ENCODE results near the gene JARID2. TPM values are rescaled to one million over a fixed set of nuclear protein-coding genes. Genes with fewer than 3 reads are reported as not detected.
A peak's percentile ranks its signal among the peaks of the same experiment; 100 is the strongest.

The JARID2 gene
- total RNA-seq, 2 experiments from 2014 or later: 30.0 to 42.4 TPM

GRCh38 chr6:15250187-15251168, 4.6 kb downstream of the JARID2 start:
- peaks cover 37% of the 10 kb centered on the region for H3K36me3 Mint-ChIP-seq
- no peaks in the 10 kb centered on the region for H3K9me3 Mint-ChIP-seq (ENCODE audit: low read depth)
- CTCF ChIA-PET: interaction anchor here (1.0 to 3.3 kb wide), 6 partner anchors 49 to 189 kb away, joined by 3 to 13 read pairs (median 6); no protein-coding TSS in a partner anchor
- ATAC-seq: no peak
- no peaks in the 10 kb centered on the region for H3K27me3 Mint-ChIP-seq
- peak overlapping the region; percentile 99 for H3K27ac Mint-ChIP-seq
- H3K4me1 Mint-ChIP-seq: peaks cover 59% of the 10 kb centered on the region
- peak overlapping the region; percentile 96 for H3K4me3 Mint-ChIP-seq
- DNase-seq: no peak

- Mint-ChIP-seq H3K4me1 (peaks cover 75% of the 10 kb centered on the region), H3K27me3 (no peaks in the 10 kb centered on the region), H3K27ac (peak overlapping the region; percentile 85), H3K36me3 (peaks cover 41% of the 10 kb centered on the region), H3K4me3 (peak overlapping the region; percentile 96), H3K9me3 (ENCODE audit: low read depth) (no peaks in the 10 kb centered on the region)
- CTCF ChIA-PET: interaction anchor here (0.6 to 3.3 kb wide), 3 partner anchors 47 to 169 kb away, joined by 3 to 11 read pairs (median 3); no protein-coding TSS in a partner anchor
- ATAC-seq (no peak), DNase-seq (no peak)
Measured at GRCh38 chr6:15252195-15252594, 6.3 kb downstream of the JARID2 start.

GRCh38 chr6:15253203-15254022, 7.5 kb downstream of the JARID2 start:
- Mint-ChIP-seq H3K27me3 (no peaks in the 10 kb centered on the region), H3K4me3 (peak overlapping the region; percentile 96), H3K36me3 (peaks cover 47% of the 10 kb centered on the region), H3K27ac (peak overlapping the region; percentile 85), H3K9me3 (ENCODE audit: low read depth) (no peaks in the 10 kb centered on the region), H3K4me1 (peaks cover 86% of the 10 kb centered on the region)
- no peak for ATAC-seq
- CTCF ChIA-PET: interaction anchor here (0.6 to 3.3 kb wide), 6 partner anchors 11 to 190 kb away, joined by 3 to 11 read pairs (median 3); no protein-coding TSS in a partner anchor
- DNase-seq: no peak

GRCh38 chr6:15254070-15254975, 8.5 kb downstream of the JARID2 start:
- Mint-ChIP-seq H3K27me3 (no peaks in the 10 kb centered on the region), H3K9me3 (ENCODE audit: low read depth) (no peaks in the 10 kb centered on the region), H3K4me1 (peaks cover 93% of the 10 kb centered on the region), H3K36me3 (peaks cover 52% of the 10 kb centered on the region), H3K4me3 (no peak overlapping the region), H3K27ac (peak overlapping the region; percentile 85)
- ATAC-seq (no peak), DNase-seq (no peak)
- CTCF ChIA-PET: interaction anchor here (0.8 to 3.3 kb wide), 5 partner anchors 10 to 168 kb away, joined by 3 to 11 read pairs (median 3); no protein-coding TSS in a partner anchor

GRCh38 chr6:15255481-15255880, 9.6 kb downstream of the JARID2 start:
- peaks cover 93% of the 10 kb centered on the region for H3K4me1 Mint-ChIP-seq
- CTCF ChIA-PET: interaction anchor here (1.2 kb wide), 1 partner anchor 186 kb away, joined by 3 read pairs; no protein-coding TSS in a partner anchor
- H3K9me3 Mint-ChIP-seq (ENCODE audit: low read depth): no peaks in the 10 kb centered on the region
- H3K27me3 Mint-ChIP-seq: no peaks in the 10 kb centered on the region
- H3K4me3 Mint-ChIP-seq: no peak overlapping the region
- no peak for DNase-seq
- H3K27ac Mint-ChIP-seq: peak overlapping the region; percentile 18
- no peak for ATAC-seq
- peaks cover 52% of the 10 kb centered on the region for H3K36me3 Mint-ChIP-seq

- Mint-ChIP-seq H3K36me3 (peaks cover 55% of the 10 kb centered on the region), H3K4me3 (no peak overlapping the region)
- CTCF ChIA-PET: interaction anchor here (1.2 kb wide), 1 partner anchor 185 kb away, joined by 3 read pairs; no protein-coding TSS in a partner anchor
Measured at GRCh38 chr6:15255909-15256395, 10.1 kb downstream of the JARID2 start.

GRCh38 chr6:15256538-15257271, 10.8 kb downstream of the JARID2 start:
- H3K27me3 Mint-ChIP-seq: no peaks in the 10 kb centered on the region
- no peaks in the 10 kb centered on the region for H3K9me3 Mint-ChIP-seq (ENCODE audit: low read depth)
- ATAC-seq (no peak), DNase-seq (no peak)
- CTCF ChIA-PET: no interaction called here
- H3K27ac Mint-ChIP-seq: no peak overlapping the region
- no peak overlapping the region for H3K4me3 Mint-ChIP-seq
- H3K4me1 Mint-ChIP-seq: peaks cover 90% of the 10 kb centered on the region
- H3K36me3 Mint-ChIP-seq: peaks cover 52% of the 10 kb centered on the region

More at GRCh38 chr6:15255909-15256395, 10.1 kb downstream of the JARID2 start:
- no peaks in the 10 kb centered on the region for H3K9me3 Mint-ChIP-seq (ENCODE audit: low read depth)
- DNase-seq (no peak), ATAC-seq (no peak)
- peaks cover 93% of the 10 kb centered on the region for H3K4me1 Mint-ChIP-seq
- H3K27ac Mint-ChIP-seq: no peak overlapping the region
- H3K27me3 Mint-ChIP-seq: no peaks in the 10 kb centered on the region

GRCh38 chr6:15257357-15258132, 11.7 kb downstream of the JARID2 start:
- H3K36me3 Mint-ChIP-seq: peaks cover 55% of the 10 kb centered on the region
- CTCF ChIA-PET: no interaction called here

GRCh38 chr6:15259766-15260098, 13.9 kb downstream of the JARID2 start:
- CTCF ChIA-PET: interaction anchor here (1.6 kb wide), 1 partner anchor 9 kb away, joined by 3 read pairs; no protein-coding TSS in a partner anchor
- Mint-ChIP-seq H3K27ac (no peak overlapping the region), H3K4me3 (no peak overlapping the region)

More at GRCh38 chr6:15257357-15258132, 11.7 kb downstream of the JARID2 start:
- no peaks in the 10 kb centered on the region for H3K27me3 Mint-ChIP-seq
- H3K27ac Mint-ChIP-seq: no peak overlapping the region
- H3K9me3 Mint-ChIP-seq (ENCODE audit: low read depth): no peaks in the 10 kb centered on the region
- peaks cover 86% of the 10 kb centered on the region for H3K4me1 Mint-ChIP-seq
- no peak overlapping the region for H3K4me3 Mint-ChIP-seq
- DNase-seq (no peak), ATAC-seq (no peak)

GRCh38 chr6:15260099-15260821, 14.4 kb downstream of the JARID2 start:
- Mint-ChIP-seq H3K4me1 (peaks cover 84% of the 10 kb centered on the region), H3K36me3 (peaks cover 42% of the 10 kb centered on the region)
- CTCF ChIA-PET: interaction anchor here (0.7 to 1.6 kb wide), 2 partner anchors 8 to 144 kb away, joined by 3 read pairs; no protein-coding TSS in a partner anchor

More at GRCh38 chr6:15259766-15260098, 13.9 kb downstream of the JARID2 start:
- peaks cover 46% of the 10 kb centered on the region for H3K36me3 Mint-ChIP-seq
- ATAC-seq (no peak), DNase-seq (no peak)
- no peaks in the 10 kb centered on the region for H3K9me3 Mint-ChIP-seq (ENCODE audit: low read depth)
- no peaks in the 10 kb centered on the region for H3K27me3 Mint-ChIP-seq
- H3K4me1 Mint-ChIP-seq: peaks cover 84% of the 10 kb centered on the region

More at GRCh38 chr6:15260099-15260821, 14.4 kb downstream of the JARID2 start:
- Mint-ChIP-seq H3K27me3 (no peaks in the 10 kb centered on the region), H3K9me3 (ENCODE audit: low read depth) (no peaks in the 10 kb centered on the region), H3K27ac (no peak overlapping the region), H3K4me3 (no peak overlapping the region)
- ATAC-seq (no peak), DNase-seq (no peak)
